ENCODE data around the gene PRKN.
"Not testable (repeated sequence)": the region's sequence is repeated elsewhere in the genome, so short reads cannot be mapped to it uniquely, and the experiment has no call there.

The PRKN gene

DNA sequence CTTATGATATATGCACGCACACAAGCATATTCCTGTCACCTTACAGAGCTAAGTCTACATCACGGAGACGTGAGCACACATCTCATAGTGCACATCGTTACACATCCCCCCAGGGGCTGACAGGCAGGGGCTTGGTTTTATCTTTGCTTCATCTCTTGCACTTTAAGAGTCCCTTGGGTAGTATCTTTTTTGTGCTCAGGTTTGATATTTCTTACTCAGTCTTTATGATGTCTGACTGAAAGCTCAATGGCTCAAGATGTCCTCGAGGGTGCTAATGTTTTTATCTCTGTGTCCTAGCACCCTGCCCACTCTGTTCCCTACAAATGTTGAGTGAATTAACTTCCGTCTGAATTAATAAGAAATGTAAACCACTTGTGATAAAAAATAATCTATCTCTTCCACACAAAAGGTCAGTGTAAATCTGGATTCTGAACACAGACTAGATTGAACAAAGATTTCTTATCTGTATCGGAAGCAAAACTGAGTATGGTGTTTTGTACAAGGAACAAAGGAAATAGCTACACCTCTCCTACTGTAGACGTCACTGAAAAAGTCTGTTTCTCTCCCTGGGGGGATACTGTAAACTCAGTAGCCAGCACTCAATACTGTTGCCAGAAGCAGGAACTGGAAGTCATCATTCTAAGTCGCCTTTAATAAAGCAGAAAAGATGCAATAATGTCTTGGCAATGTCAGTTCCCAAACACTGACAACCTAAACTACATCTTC is 195.1 kb downstream of the PRKN start:
- no peak for DNase-seq (ENCODE audit: low read depth)

DNA sequence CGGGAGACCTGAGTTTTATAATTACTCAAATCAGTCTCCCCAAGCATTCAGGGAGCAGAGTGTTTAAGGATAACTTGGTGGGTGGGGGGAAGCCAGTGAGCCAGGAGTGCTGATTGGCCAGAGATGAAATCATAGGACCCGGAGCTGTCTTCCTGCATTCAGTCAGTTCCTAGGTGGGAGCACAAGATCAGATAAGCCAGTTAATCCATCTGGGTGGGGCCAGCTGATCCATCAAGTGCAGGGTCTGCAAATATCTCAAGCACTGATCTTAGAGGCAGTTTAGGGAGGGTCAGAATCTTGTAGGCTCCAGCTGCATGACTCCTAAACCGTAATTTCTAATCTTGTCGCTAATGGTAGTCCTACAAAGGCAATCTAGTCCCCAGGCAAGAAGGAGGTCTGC is 196.2 kb downstream of the PRKN start:
- DNase-seq (ENCODE audit: low read depth), result not testable (repeated sequence)

DNA sequence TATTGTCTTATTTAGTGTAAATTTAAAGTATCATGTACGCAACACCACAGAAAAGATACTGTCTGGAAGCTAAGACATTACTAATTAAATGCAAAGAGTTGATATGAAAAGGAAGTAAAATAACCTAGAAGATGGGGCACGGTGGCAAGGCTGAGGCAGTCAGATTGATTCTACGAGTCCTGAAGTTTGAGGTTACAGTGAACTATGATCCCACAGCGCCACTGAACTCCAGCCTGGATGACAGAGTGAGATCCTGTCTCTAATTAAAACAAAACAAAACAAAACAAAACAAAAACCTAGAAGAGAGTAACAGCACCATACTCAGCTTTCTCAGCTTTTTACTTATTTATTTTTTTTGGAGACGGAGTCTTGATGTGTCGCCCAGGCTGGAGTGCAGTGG is 199.0 kb downstream of the PRKN start:
- DNase-seq (ENCODE audit: low read depth), result no peak

DNA sequence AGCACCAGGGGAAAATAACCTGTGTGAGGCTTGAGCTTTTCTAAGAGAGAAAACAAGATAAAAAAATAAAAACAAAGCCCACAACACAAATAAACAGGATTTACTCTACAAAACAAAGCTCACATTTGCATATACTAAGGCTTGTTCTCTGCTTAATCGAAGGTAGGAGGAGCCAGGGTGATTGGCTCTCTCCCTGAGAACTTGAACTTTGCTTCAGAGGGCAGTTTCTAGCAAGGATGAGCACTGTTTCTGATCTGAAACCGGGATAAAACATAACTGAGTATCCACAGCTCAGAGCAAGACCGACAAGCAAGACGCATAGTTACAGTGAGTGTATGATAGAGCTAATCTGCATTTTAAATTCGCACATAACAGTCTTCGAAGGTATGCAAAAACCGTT is 200.6 kb downstream of the PRKN start:
- no peak for DNase-seq (ENCODE audit: low read depth)

DNA sequence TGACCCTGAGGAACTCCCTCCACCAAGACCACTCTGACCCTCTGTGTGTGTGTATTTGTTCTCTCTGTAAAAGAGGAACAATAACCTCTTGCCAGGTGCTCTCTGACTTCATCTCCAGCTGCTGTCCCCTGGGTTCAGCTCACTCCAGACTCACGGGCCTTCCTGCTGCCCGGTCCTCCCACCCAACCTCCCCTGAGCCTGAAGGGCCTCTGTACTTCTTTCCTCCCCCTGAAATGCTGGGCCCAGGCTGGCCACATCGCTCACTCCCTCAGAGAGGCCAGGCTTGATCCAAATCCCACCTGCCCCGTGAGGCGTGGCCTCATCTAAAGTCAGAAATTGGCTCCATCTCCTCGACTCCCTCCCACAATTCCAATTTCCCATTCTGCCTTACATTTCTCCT is 202.4 kb downstream of the PRKN start:
- no peak for DNase-seq (ENCODE audit: low read depth)

DNA sequence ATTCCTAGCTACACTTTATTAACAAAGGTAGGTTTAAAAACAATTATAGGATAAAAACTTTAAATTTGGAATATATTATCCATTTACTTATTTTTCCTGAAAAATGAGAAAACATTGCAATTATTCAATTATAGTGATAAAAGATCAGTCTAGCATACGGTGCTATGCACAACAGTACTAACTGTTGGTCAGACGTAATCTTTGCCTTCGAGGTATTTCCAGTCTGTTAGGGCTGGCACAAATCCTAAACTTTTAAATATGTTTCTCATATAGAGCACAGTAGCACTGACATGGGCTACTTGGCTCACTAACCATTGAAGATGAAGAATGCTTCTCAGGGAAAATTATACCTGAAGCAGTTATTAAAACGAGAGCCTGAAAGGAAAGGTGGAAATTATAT is 214.8 kb downstream of the PRKN start:
- no peak for DNase-seq (ENCODE audit: low read depth)

DNA sequence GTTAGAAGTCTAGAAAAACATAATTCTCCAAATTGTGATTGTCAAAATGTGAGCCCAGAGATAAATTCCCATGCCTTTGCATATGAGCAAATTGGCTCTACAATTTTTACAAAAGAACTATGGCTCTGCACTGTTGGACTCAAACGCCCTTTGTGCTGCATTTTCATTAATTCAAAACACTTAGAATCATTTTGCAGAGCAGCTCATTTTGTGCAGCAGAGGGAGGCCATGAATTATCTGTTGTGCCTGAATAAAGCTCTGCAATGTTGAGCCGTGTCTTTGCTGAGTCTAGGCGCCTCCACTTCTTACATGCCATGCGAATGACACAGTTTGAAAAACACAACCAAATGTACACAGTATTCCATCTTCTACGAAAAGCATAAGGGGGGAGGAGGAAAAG is 230.2 kb downstream of the PRKN start:
- no peak for DNase-seq (ENCODE audit: low read depth)

DNA sequence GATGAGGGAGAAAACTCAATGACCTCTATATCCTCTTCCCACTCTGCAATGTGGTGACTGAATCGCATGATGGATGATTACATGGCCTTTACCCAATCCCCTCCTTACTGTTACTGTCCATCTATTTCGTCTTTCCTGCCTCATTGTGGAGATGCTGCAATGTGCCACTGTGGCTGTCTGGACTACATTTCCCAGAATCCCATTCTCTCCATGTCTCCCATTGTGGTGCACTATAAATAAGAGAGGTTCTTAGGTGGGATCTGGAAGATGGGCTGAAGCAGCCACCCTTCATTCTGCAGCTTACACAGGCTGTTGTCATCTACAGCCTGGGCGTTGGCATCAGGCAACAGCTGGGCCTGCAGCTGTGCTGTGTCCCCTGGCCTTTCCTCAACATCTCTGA is 233.6 kb downstream of the PRKN start:
- DNase-seq (ENCODE audit: low read depth), result no peak

DNA sequence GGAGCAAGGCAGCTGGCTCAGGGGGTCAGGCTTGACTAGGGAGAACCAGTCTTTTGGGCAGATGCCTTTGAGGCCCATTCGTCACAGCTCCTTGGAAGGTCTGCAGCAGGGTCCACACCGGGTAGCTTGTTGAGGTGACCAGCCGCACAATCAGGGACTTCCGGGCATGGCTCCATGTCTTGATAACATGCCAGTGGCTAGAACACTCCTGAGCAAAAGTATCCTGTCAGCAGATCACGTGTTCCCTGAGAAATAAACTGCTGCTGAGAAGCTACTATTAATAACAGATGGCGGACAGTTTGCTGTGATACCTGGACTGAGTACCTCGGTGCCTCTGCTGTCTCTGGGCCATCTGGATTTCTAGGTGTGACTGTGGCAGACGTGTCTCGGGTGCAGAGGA is 235.9 kb downstream of the PRKN start:
- no peak for DNase-seq (ENCODE audit: low read depth)

DNA sequence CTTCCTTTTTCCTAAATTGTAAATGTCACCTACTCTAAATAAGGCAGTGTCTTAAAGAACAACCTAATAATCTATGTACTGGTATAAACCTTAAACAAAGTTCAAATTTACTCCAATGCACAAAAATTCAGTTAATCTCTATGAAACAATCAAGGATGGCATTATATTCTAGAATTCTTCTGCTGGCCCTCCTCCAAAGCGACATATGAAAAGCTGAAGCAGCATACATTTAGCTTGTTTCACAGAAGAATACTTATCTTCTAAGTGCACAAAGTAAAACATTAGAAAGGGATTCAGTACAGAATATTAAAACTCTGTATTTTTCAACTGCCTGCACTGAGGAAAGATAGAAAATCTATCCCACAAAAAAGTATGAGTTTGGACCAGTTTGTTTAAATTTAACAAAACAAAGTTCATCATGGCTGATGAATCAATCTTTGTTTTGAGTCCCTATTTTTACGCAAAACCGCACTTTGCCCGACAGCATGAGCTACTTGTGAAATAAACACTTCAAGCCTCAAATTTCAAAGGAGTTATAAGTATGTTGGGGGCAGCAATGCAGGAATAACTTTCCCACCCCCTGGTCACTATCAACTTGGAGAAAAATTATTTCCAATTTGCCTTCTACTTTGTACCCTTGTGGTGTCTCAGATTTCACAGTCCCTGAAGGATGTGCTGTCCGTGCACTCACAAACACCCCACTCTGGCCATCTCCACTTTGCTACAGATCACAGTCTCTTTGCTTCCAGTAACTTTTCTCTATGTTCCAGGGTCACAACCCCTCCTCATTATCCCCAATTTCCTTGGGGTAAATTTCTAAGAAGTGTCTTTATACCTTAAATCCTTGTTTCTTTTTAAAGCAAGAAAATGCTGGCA is 238.2 kb downstream of the PRKN start:
- no peak for DNase-seq (ENCODE audit: low read depth)

DNA sequence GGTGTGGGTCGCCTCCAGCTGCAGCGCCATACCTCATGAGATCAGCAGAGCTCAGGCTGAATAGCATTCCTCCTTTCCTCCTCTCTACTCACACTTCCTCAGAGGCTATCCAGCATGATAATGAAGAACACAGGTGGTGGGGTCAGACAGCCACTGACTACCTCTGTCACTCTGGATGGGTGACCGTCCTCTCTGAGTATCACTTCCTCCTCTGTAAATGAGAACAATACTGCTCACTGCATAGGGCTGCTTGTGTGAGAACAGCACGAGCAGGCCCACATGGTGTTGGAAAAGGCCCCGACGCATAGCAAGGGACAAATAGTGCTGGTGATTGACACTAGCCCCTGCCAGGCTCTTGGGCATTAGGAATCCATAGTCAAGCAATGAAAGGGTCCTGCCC is 239.1 kb downstream of the PRKN start:
- DNase-seq (ENCODE audit: low read depth), result no peak

DNA sequence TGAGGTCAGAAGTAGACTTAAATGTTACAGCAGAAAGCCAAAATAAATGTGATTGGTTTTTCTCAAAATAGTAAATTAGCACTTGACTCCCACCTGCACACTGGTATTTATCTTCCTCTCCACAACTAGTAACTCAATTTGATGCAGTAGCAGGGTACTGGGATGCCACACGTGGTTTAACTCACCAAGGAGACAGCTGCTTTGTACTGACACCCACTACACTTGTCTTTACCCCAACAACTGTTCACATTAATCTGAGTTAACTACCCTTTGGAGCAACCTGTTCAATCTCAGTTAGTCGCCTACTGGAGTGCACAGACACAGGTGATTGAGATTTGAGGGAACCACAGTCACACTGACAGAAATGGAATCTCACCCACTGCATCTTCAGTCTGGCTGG is 242.1 kb downstream of the PRKN start:
- DNase-seq (ENCODE audit: low read depth), result no peak

DNA sequence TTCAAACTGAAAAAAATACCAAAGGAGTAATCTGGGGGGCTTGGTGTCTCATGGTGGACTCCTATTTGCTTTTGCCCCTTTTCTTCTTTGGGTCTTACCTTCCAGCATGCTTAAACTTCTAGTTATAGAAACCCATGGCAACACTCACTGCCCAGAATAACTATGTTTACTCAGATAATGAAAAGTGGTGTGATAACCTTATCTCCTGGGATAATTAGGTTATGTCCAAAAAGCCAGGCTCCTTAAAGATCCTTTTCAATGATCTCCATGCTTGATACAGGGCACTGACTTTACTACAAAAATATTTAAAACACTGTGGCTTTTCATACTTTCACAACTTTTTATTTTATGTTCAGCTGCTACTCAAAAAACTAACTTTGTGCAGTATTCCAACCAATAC is 245.6 kb downstream of the PRKN start:
- no peak for DNase-seq (ENCODE audit: low read depth)

DNA sequence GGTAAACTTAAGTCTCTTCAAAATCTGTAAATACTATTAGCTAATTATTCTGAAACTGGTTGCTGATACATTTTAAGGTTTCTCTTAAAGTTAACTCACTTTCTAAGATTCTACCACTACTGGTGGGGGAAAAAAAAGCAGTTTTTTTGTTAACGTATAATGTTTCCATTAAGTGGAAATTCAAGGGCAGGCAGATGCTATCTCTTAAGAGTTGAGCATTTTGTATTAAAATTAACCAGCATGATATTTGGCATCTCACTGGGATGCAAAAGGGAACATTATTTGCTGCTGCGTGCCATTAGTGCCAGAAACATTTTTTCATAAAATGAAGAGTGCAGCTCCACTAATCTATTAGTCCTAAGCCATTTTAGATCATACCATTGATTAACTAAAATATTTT is 246.2 kb downstream of the PRKN start:
- no peak for DNase-seq (ENCODE audit: low read depth)

DNA sequence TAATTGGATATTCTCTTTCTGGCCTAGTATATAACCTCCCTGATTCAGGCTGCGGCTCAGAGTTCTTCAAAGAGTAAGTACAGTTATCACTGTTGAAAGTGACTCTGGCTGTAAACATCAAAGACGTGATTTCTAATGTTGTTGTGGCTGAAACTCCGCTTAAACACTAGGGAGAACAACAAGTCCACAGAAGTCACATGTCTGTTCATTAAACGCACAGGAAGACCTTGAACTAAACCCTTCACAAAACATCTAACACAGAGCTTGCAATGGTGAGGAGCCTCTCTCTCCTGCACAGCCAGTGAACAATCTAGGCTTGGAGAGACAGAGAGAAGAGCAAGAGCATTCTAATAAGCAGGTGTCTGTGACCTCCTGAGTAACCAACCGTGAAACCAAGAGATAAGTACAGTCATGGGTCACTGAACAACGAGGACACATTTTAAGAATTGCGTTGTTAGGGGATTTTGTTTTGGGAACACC is 249.3 kb downstream of the PRKN start:
- no peak for DNase-seq (ENCODE audit: low read depth)

DNA sequence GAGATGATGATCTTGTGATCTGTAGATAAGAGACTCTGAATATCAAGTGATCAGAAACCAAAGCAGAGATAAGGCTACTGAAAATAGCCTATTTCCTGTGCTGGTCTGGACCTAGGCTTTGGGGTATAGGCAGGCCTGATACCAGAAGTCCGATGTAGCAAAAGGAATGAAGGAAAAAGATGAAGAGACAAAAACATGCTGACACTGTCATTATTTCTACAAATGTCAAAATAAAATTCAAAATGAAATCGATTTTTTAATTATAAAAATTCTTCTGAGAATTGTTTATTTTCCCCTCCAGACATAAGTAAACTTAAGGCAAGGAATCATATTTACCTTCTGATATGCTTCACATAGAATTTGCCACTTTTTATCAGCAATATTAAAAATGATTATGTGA is 252.8 kb downstream of the PRKN start:
- DNase-seq (ENCODE audit: low read depth), result no peak

DNA sequence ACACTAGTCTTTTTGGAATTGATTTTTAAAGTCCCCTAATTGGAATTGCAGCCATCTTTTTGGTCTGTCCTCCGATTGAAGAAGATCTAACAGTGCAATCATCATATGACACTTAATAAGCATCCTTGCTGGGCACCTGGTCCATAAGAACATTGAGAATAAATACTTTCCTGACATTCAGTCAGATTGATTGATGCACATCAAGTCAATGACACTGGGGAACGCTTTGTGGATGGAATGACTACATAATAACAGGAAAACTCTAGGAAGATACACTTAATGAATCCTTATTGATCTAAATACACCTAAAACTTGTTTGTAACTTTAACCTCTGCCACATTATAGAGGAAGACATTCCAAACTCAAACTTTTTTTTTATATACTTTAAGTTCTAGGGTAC is 255.7 kb downstream of the PRKN start:
- DNase-seq (ENCODE audit: low read depth), result no peak

DNA sequence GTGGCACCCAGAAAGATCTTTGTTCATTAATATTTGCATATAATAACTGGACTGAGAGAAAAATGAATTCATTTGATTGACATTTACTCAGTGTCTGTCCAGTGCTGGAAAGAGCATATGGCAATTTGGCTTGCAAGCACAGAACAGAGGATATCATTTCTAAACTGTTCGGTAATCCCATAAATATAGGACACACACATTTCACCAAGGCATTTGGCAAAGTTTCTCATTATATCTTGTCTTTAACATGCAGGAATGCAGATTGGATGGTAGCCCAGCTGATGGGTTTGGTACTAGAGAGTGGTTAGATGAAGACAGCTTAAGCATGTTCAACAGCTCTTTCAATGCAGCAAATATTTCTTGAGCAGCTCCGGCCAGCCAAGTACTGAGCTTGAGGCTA is 259.2 kb downstream of the PRKN start:
- DNase-seq (ENCODE audit: low read depth), result no peak

DNA sequence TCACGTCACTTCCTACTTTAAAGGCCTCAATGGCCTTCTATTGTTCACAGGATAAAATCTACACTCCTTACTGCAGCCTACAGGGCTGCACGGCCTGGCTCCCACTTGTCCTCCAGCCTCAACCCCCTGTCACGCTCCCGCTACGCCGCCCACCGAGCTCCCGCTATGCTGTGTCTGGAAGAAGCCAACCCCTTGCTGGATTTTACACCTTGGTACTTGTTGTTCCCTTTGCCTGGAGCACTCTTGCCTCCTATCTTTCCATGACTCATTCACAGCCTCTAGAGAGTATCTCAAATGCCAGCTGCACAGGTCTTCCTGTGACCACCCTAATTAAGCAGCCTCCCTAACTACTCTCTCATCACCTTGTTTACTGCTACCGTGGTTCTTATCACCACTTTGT is 259.9 kb downstream of the PRKN start:
- no peak for DNase-seq (ENCODE audit: low read depth)

DNA sequence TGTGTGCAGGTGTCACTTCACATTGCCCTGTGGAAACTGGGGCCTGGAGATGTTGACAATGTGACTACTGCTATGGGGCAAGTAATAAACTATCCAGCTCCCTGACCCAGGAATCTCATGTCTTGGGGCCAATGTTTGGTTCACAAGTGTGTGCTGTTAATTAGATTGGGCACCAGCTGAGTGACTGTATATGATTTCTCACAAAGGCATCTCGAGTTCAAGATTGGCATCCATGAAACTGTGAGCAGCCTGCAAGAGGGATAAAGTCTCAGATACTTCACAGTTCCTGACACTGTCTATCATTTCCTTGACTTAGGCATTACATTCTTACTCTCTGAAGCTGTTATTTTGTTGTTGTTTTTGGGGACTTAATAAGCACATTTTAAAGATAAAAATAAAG is 264.0 kb downstream of the PRKN start:
- DNase-seq (ENCODE audit: low read depth), result no peak

DNA sequence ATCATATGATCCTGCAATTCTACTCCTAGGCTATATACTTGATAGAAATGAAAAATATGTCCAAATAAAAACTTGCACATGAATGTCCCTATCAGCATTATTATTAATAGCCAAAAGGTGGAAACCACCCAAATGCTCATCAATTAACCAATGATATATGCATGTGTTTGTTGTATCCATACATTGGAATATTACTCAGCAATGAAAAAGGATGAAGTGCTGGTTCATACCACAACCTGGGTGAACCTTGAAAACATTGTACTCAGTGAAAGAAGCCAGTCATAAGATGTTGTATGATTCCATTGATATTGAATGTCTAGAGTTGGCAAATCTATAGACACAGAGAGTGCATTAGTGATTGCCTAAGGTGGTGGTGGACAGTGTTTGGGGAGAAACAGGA is 267.6 kb downstream of the PRKN start:
- no peak for DNase-seq (ENCODE audit: low read depth)

DNA sequence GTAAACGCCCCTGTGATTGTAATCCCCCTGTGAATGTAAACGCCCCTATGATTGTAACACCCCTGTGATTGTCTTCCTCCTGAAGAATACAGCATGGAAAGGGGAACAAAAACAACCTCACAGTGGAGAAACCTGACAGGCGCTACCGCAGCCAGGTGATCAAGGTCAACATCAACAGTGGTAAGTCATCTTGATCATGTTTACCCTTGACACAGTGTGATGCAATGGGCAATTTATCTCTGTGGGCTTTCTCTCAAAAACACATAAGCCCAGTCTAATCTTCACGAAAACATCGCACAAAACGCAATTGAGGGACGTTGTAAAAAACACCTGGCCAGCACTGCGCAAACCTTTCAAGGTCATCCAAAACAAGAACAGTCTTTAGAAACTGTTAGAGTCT is 277.2 kb downstream of the PRKN start:
- DNase-seq (ENCODE audit: low read depth), result no peak

DNA sequence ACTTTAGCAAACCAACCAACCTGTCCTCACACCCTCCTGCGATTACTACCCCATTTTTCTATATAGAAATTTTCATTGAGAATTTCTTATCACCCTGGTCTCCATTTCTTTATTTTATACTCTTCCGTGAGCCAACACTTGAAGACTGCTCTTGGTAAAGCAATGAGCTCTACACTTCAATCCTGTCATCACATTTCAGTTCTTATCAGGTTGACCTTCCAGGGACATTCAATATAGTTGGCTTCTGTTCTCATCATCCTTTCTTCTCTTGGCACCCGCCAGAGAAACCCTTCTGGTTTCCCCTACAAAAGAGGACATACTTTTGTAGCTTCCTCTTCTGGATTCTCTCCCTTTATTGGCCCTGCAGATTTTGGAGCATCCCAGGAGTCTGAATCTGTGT is 279.3 kb downstream of the PRKN start:
- no peak for DNase-seq (ENCODE audit: low read depth)

DNA sequence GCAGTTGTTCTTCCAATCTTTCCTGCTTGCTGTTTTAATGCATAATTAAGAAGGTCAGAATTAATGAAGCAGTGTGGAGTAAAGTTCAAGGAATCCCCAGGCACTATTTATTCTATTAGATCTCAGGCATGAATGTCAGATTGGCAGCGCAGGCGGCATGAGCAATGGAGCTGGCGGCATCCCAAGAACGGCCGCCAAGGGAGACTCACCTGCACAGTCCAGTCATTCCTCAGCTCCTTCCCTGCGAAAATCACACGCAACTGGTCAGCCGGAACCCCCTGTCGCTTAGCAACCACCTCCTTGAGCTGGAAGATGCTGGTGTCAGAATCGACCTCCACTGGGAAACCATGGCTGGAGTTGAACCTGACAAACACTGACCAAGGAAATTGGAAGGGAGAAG is 284.5 kb downstream of the PRKN start:
- no peak for DNase-seq (ENCODE audit: low read depth)
